Mucosa of stomach (tissue), 1 donor: ENCODE measurements around the gene SYNGR2.

Experiments
- H3K27me3 ChIP-seq: one replicate; pipeline ENCODE4 v1.7.0; 2013; ENCODE audit warnings: mild to moderate bottlenecking, low read length; ENCODE audit not compliant: control insufficient read depth, insufficient read depth
- H3K36me3 ChIP-seq: one replicate; pipeline ENCODE4 v1.7.0; 2013; ENCODE audit warnings: low read length; ENCODE audit not compliant: control insufficient read depth, insufficient read depth
- H3K4me1 ChIP-seq: one replicate; pipeline ENCODE4 v1.7.0; 2013; ENCODE audit warnings: mild to moderate bottlenecking, low read length; ENCODE audit not compliant: control insufficient read depth, insufficient read depth
- H3K4me3 ChIP-seq: one replicate; pipeline ENCODE4 v1.7.0; 2013; ENCODE audit warnings: low read length
- H3K9ac ChIP-seq: one replicate; pipeline ENCODE4 v1.7.0; 2013; ENCODE audit warnings: mild to moderate bottlenecking, low read length, moderate library complexity
- H3K9me3 ChIP-seq: one replicate; pipeline ENCODE4 v1.7.0; 2013; ENCODE audit warnings: mild to moderate bottlenecking, low read length, moderate library complexity; ENCODE audit not compliant: control insufficient read depth
- donor health status: Pancreatic carcinoma.

SYNGR2 gene

GRCh38 chr17:78140169-78141051 is 28.0 kb upstream of the SYNGR2 start:
- Histone ChIP-seq H3K4me1 (peaks cover 60% of the 10 kb centered on the region), H3K4me3 (no peak overlapping the region), H3K36me3 (no peaks in the 10 kb centered on the region), H3K27me3 (no peaks in the 10 kb centered on the region), H3K9ac (no peak overlapping the region), H3K9me3 (no peaks in the 10 kb centered on the region)

GRCh38 chr17:78141437-78142118 is 26.8 kb upstream of the SYNGR2 start:
- Histone ChIP-seq H3K4me1 (peaks cover 72% of the 10 kb centered on the region), H3K9ac (no peak overlapping the region), H3K4me3 (no peak overlapping the region)

GRCh38 chr17:78142119-78142861 is 26.1 kb upstream of the SYNGR2 start:
- Histone ChIP-seq H3K27me3 (no peaks in the 10 kb centered on the region), H3K4me1 (peaks cover 73% of the 10 kb centered on the region), H3K4me3 (no peak overlapping the region), H3K36me3 (no peaks in the 10 kb centered on the region), H3K9me3 (no peaks in the 10 kb centered on the region), H3K9ac (no peak overlapping the region)

More at GRCh38 chr17:78141437-78142118, 26.8 kb upstream of the SYNGR2 start:
- Histone ChIP-seq H3K9me3 (no peaks in the 10 kb centered on the region), H3K27me3 (no peaks in the 10 kb centered on the region), H3K36me3 (no peaks in the 10 kb centered on the region)

- Histone ChIP-seq H3K27me3 (no peaks in the 10 kb centered on the region), H3K4me3 (no peak overlapping the region), H3K4me1 (peaks cover 73% of the 10 kb centered on the region), H3K9ac (peak overlapping the region; percentile 39), H3K36me3 (no peaks in the 10 kb centered on the region), H3K9me3 (no peaks in the 10 kb centered on the region)
Measured at GRCh38 chr17:78143214-78144146, 24.9 kb upstream of the SYNGR2 start.

- H3K4me3 ChIP-seq: no peak overlapping the region
- peak overlapping the region; percentile 39 for H3K9ac ChIP-seq
- H3K4me1 ChIP-seq: peaks cover 73% of the 10 kb centered on the region
- H3K27me3 ChIP-seq: no peaks in the 10 kb centered on the region
- no peaks in the 10 kb centered on the region for H3K36me3 ChIP-seq
- no peaks in the 10 kb centered on the region for H3K9me3 ChIP-seq
Measured at GRCh38 chr17:78144147-78144719, 24.1 kb upstream of the SYNGR2 start.

- Histone ChIP-seq H3K4me3 (no peak overlapping the region), H3K4me1 (peaks cover 70% of the 10 kb centered on the region), H3K36me3 (no peaks in the 10 kb centered on the region), H3K9ac (peak overlapping the region; percentile 39), H3K9me3 (no peaks in the 10 kb centered on the region), H3K27me3 (no peaks in the 10 kb centered on the region)
Measured at GRCh38 chr17:78144736-78145641, 23.4 kb upstream of the SYNGR2 start.

GRCh38 chr17:78146471-78146869 is 21.9 kb upstream of the SYNGR2 start:
- Histone ChIP-seq H3K36me3 (no peaks in the 10 kb centered on the region), H3K4me3 (no peak overlapping the region), H3K9me3 (no peaks in the 10 kb centered on the region), H3K9ac (no peak overlapping the region), H3K27me3 (no peaks in the 10 kb centered on the region), H3K4me1 (peaks cover 66% of the 10 kb centered on the region)

GRCh38 chr17:78146881-78147280 is 21.5 kb upstream of the SYNGR2 start:
- peak overlapping the region; percentile 50 for H3K9ac ChIP-seq
- no peaks in the 10 kb centered on the region for H3K9me3 ChIP-seq
- no peak overlapping the region for H3K4me3 ChIP-seq
- H3K36me3 ChIP-seq: no peaks in the 10 kb centered on the region
- no peaks in the 10 kb centered on the region for H3K27me3 ChIP-seq
- peaks cover 66% of the 10 kb centered on the region for H3K4me1 ChIP-seq

- Histone ChIP-seq H3K4me3 (no peak overlapping the region), H3K27me3 (no peaks in the 10 kb centered on the region), H3K36me3 (no peaks in the 10 kb centered on the region), H3K9ac (peak overlapping the region; percentile 50), H3K9me3 (no peaks in the 10 kb centered on the region), H3K4me1 (peaks cover 62% of the 10 kb centered on the region)
Measured at GRCh38 chr17:78147315-78147998, 20.9 kb upstream of the SYNGR2 start.
